Measurements from ENCODE around the gene BAZ1B. TPM values are rescaled to one million over a fixed set of nuclear protein-coding genes. Genes with fewer than 3 reads are reported as not detected.

Gene BAZ1B
- total RNA-seq, 3 donors from 2014 or later: 86.5 to 93.5 (median 93.3) TPM

GRCh38 chr7:73391396-73391795 is 130.7 kb downstream of the BAZ1B start:
- no peak for ATAC-seq
- Mint-ChIP-seq H3K4me1 (ENCODE audit: low read depth) (no peaks in the 10 kb centered on the region), H3K36me3 (ENCODE audit: insufficient read depth) (peaks cover 5% of the 10 kb centered on the region), H3K27me3 (ENCODE audit: low read depth) (peaks cover 13% of the 10 kb centered on the region), H3K9me3 (peaks cover 15% of the 10 kb centered on the region), H3K4me3 (no peak overlapping the region)
- DNase-seq: no peak

Other genes with a start within 250 kb of the BAZ1B start
- gene NSUN5, start 213.5 kb downstream of the BAZ1B start, total RNA-seq: 10 to 100 TPM; 82.4 to 98.2 (median 96.0) TPM
- gene TRIM50, start 194.2 kb downstream of the BAZ1B start, total RNA-seq: not detected
- not detected for gene FKBP6, start 194.1 kb downstream of the BAZ1B start, total RNA-seq
- under 1 TPM; 0.38 to 0.68 (median 0.58) TPM for gene FZD9, start 88.5 kb downstream of the BAZ1B start, total RNA-seq
- 10 to 100 TPM; 74.8 to 76.3 (median 74.9) TPM for gene BCL7B, start 35.4 kb upstream of the BAZ1B start, total RNA-seq
- 10 to 100 TPM; 34.0 to 42.6 (median 42.1) TPM for gene TBL2, start 56.3 kb upstream of the BAZ1B start, total RNA-seq
- gene MLXIPL, start 102.2 kb upstream of the BAZ1B start, total RNA-seq: under 1 TPM; 0.35 to 0.55 (median 0.43) TPM
- under 1 TPM in 2 of 3 donors, not detected in 1; 0.16 to 0.25 TPM for gene VPS37D, start 145.5 kb upstream of the BAZ1B start, total RNA-seq
- gene DNAJC30, start 161.2 kb upstream of the BAZ1B start, total RNA-seq: 10 to 100 TPM; 11.9 to 12.7 (median 12.0) TPM
- gene BUD23, start 161.3 kb upstream of the BAZ1B start, total RNA-seq: 100 to 1,000 TPM; 166 to 197 (median 178) TPM
- gene STX1A, start 197.4 kb upstream of the BAZ1B start, total RNA-seq: 10 to 100 TPM; 23.0 to 25.0 (median 24.7) TPM
- gene ABHD11, start 216.5 kb upstream of the BAZ1B start, total RNA-seq: 10 to 100 TPM; 20.6 to 26.4 (median 21.0) TPM
- under 1 TPM; 0.16 to 0.23 (median 0.22) TPM for gene CLDN3, start 248.0 kb upstream of the BAZ1B start, total RNA-seq

Measured in activated T-cell treated with anti-CD3 and anti-CD28 coated beads, Interleukin-2, amount 50 U/mL, for 4 hours (primary cell).